Common myeloid progenitor, CD34-positive (primary cell): ENCODE measurements around the gene EPX.

Experiments used
- CTCF ChIA-PET: fragments of 350-600 bp; sonication (Branson Sonifier 250); formaldehyde crosslinking; loops from one replicate; lab custom pipeline; 2021; ENCODE audit warnings: antibody characterized with exemption; lab: Charles Lee
- POLR2A ChIA-PET: fragments of 350-600 bp; sonication (Branson Sonifier 250); formaldehyde crosslinking; loops from one replicate; lab custom pipeline; 2021; ENCODE audit warnings: antibody characterized with exemption; lab: Charles Lee
- DNase-seq, 3 donors: peaks; one replicate each; pipeline versions ENCODE4 v3.0.0 to v3.0.0-alpha.2; 2013
- H3K27ac ChIP-seq, 2 experiments: 1 replicate in 1 of 2; 2 replicates in 1 of 2; pipeline ENCODE4 v1.7.0; 2013; ENCODE audit warnings: inconsistent platforms in 2 of 2, low read length in 2 of 2, mild to moderate bottlenecking in 2 of 2, low read depth in 1 of 2, moderate library complexity in 1 of 2; ENCODE audit not compliant: severe bottlenecking in 2 of 2, insufficient read depth in 1 of 2, poor library complexity in 1 of 2
- H3K27me3 ChIP-seq, 5 experiments: replicated peaks in 2 of 5; 1 replicate in 3 of 5; 2 replicates in 2 of 5; pipeline versions ENCODE4 v1.6.1 to v1.7.0; 2013; ENCODE audit warnings: low read length in 4 of 5, mild to moderate bottlenecking in 2 of 5, moderate library complexity in 2 of 5, inconsistent platforms in 1 of 5; ENCODE audit not compliant: insufficient read depth in 5 of 5, control insufficient read depth in 4 of 5
- H3K36me3 ChIP-seq, 4 experiments: 1 replicate in 2 of 4; 2 replicates in 2 of 4; pipeline versions ENCODE4 v1.6.1 to v1.7.0; 2013; ENCODE audit warnings: low read length in 3 of 4, control low read depth in 1 of 4, mild to moderate bottlenecking in 1 of 4; ENCODE audit not compliant: control insufficient read depth in 4 of 4, insufficient read depth in 4 of 4
- H3K4me1 ChIP-seq, 4 experiments: 1 replicate in 3 of 4; 2 replicates in 1 of 4; pipeline versions ENCODE4 v1.6.1 to v1.7.1; 2013; ENCODE audit warnings: low read length in 3 of 4, mild to moderate bottlenecking in 3 of 4, control low read depth in 1 of 4, inconsistent platforms in 1 of 4, moderate library complexity in 1 of 4; ENCODE audit not compliant: control insufficient read depth in 4 of 4, insufficient read depth in 4 of 4; ENCODE audit errors: control extremely low read depth in 1 of 4
- H3K4me3 ChIP-seq, 7 experiments: 1 replicate in 4 of 7; 2 replicates in 3 of 7; pipeline versions ENCODE4 v1.5.1 to v1.7.0; 2013; ENCODE audit warnings: mild to moderate bottlenecking in 7 of 7, low read length in 6 of 7, moderate library complexity in 6 of 7, inconsistent platforms in 2 of 7, low read depth in 2 of 7, control low read depth in 1 of 7; ENCODE audit not compliant: insufficient read depth in 4 of 7, control insufficient read depth in 1 of 7; ENCODE audit errors: extremely low read depth in 1 of 7
- H3K9me3 ChIP-seq, 5 experiments: 1 replicate in 4 of 5; 2 replicates in 1 of 5; pipeline versions ENCODE4 v1.6.1 to v1.7.1; 2013; ENCODE audit warnings: low read length in 4 of 5, mild to moderate bottlenecking in 2 of 5, inconsistent platforms in 1 of 5, low read depth in 1 of 5, moderate library complexity in 1 of 5; ENCODE audit not compliant: control insufficient read depth in 4 of 5, insufficient read depth in 2 of 5; ENCODE audit errors: control extremely low read depth in 1 of 5
- WGBS: methylation state at CpG from one replicate; pipeline ENCODE4 v1.1.5; 2013; ENCODE audit not compliant: insufficient coverage; 5-methylcytosine and 5-hydroxymethylcytosine counted together

EPX gene

DNA sequence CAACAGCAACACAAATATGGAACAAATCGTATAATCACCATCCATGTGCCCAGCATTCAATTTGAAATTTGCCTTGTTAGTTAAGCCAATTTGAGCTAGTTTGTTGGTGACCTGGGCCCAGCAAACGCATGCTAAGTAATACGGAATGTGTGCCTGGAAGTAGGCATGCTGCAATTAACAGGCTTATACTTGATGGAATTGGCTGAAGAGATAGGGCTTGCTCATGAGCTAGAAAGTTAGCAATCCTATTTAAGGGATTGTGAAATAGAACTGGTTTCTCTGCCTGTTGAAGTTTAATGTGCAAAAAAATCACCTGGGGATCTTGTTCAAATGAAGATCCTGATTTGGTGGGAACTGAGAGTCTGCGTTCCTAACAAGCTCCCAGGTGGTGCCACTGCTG is 37.4 kb downstream of the EPX start:
- Histone ChIP-seq H3K9me3 (no peaks in the 10 kb centered on the region), H3K27me3 (peaks cover 0 to 13% (median 7%) of the 10 kb centered on the region in 5 experiments), H3K36me3 (no peaks in the 10 kb centered on the region), H3K4me1 (peaks cover 0 to 18% (median 0%) of the 10 kb centered on the region in 4 experiments), H3K4me3 (no peak overlapping the region), H3K27ac (no peak overlapping the region)
- CTCF ChIA-PET: interaction anchor here (1.2 to 2.4 kb wide), 2 partner anchors 30 to 51 kb away, joined by 4 to 7 read pairs; partner anchors contain the start of gene MPO
- DNase-seq: no peak
- POLR2A ChIA-PET: no interaction called here
- 96% methylated on average over 4 of the region's 4 CpGs for WGBS

DNA sequence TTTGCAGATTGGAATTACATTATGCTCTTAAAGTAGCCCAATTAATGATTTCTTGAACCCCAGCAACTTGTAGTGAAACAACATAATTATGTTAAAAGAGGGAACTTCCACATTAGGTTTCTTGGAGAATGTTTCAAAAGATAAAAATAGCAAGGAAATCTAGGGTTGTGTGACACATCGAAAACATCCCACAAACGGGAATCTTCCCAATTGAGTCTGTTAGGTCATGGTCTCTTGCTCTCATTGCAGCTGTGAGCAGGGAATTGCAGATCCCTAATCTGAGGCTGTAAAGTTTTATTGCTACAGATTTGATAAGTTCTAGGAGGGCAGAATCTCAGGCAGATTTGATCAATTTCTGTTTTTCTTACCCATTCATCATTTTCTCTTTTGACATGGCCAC is 39.1 kb downstream of the EPX start:
- Histone ChIP-seq H3K9me3 (no peaks in the 10 kb centered on the region), H3K36me3 (no peaks in the 10 kb centered on the region), H3K4me1 (peaks cover 0 to 18% (median 0%) of the 10 kb centered on the region in 4 experiments), H3K4me3 (no peak overlapping the region), H3K27me3 (peaks cover 0 to 27% (median 12%) of the 10 kb centered on the region in 5 experiments), H3K27ac (no peak overlapping the region)
- WGBS: no CpG with 5 or more reads among the region's 2 CpGs
- ChIA-PET POLR2A (no interaction called here), CTCF (interaction anchor here (1.2 to 2.7 kb wide), 3 partner anchors 12 to 18 kb away, joined by 3 to 9 read pairs (median 8); partner anchors contain the start of gene MKS1)
- no peak for DNase-seq

DNA sequence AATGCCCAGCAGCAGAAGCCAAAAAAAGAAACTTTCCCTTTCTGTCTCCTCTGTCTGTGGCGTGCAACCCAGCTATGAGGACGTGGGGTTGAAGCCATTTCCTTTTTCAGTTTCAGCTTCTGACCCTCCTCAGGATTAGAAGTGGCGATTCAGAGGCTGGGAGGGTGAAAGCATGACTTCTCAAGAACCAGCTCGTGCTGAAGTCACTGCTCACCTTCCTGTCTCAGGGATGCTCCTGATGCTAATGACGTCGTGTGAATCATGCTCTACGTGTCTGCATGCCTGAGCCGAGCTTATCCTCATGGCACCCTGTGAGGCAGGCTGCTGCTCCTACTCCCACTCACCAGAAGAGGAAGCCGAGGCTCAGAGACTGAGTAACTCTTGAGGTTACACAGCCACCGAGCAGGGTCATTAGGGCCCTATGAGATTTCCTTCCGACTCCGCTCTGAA is 40.2 kb downstream of the EPX start:
- DNase-seq: no peak
- CTCF ChIA-PET: interaction anchor here (1.6 to 2.7 kb wide), 2 partner anchors 14 to 17 kb away, joined by 8 to 9 read pairs; partner anchors contain the start of gene MKS1
- Histone ChIP-seq H3K4me1 (peaks cover 0 to 18% (median 0%) of the 10 kb centered on the region in 4 experiments), H3K36me3 (no peaks in the 10 kb centered on the region), H3K27ac (no peak overlapping the region), H3K4me3 (no peak overlapping the region), H3K27me3 (peaks cover 0 to 27% (median 12%) of the 10 kb centered on the region in 5 experiments), H3K9me3 (no peaks in the 10 kb centered on the region)
- WGBS: 76% methylated on average over 8 of the region's 12 CpGs
- POLR2A ChIA-PET: no interaction called here

DNA sequence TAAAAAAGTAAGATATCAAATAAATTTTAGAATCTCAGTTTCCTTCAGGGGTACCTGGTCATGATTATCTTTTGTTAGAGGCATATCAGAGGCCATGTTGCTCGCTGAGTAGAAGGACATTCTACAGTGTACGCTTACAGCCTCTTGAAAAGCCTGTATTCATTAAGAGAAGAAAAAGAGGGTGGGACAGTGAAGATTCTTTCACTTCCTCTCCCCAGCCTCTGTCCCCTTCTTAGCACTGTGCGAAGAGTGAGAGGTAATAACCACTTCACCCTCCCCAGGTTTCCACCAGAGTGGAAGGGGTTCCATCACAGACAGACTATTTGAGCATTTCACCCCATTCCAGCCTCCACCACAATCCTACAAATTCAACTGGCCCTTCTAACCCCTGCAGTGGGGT is 41.0 kb downstream of the EPX start:
- POLR2A ChIA-PET: no interaction called here
- Histone ChIP-seq H3K27ac (no peak overlapping the region), H3K4me3 (no peak overlapping the region), H3K36me3 (no peaks in the 10 kb centered on the region), H3K9me3 (no peaks in the 10 kb centered on the region), H3K27me3 (peaks cover 0 to 28% (median 15%) of the 10 kb centered on the region in 5 experiments), H3K4me1 (peaks cover 0 to 18% (median 0%) of the 10 kb centered on the region in 4 experiments)
- DNase-seq: no peak
- WGBS: 100% methylated on average over 2 of the region's 3 CpGs
- CTCF ChIA-PET: no interaction called here

DNA sequence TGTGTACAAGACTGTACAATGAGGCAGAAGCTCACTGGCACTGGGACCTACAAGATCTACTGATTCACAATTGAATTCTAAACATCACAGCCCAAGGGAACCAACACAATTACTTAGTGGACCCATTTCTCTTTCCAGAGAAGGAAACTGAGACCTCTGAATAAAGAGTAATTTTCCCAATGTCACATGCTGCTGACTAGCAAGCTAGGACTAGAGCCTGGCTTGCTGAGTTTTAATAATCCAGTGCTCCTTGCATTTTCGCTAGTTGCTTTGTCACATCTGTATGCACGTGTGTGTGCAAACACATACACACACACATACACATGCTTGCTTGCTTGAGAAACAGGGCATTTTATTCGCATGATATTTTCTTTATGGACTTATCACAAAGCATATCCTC is 42.0 kb downstream of the EPX start:
- H3K36me3 ChIP-seq: no peaks in the 10 kb centered on the region
- no peaks in the 10 kb centered on the region for H3K9me3 ChIP-seq
- DNase-seq: no peak
- H3K4me3 ChIP-seq: no peak overlapping the region
- WGBS: 100% methylated on average over 1 of the region's 3 CpGs
- no peak overlapping the region for H3K27ac ChIP-seq
- H3K27me3 ChIP-seq: peaks cover 0 to 30% (median 18%) of the 10 kb centered on the region in 5 experiments
- ChIA-PET CTCF (no interaction called here), POLR2A (no interaction called here)
- H3K4me1 ChIP-seq: peaks cover 0 to 18% (median 0%) of the 10 kb centered on the region in 4 experiments

DNA sequence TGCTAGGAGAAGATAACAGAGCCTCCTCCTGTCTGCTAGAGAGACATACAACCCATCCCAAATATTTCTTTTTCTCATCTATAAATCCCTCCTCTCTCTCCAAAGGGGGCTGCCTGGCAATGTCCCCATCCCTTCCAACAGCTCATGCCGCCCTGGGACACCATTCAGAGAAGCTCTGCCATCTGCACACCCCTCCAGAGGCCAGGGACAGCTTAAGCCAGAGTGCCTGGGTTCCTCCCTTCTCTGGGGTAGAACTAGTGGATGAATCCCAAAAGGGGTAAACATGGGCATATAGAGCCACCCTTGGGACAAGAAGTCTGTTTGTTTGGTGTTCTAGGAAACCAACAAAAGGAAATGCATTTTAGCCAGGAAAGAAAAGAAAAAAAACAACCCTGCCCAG is 43.3 kb downstream of the EPX start:
- Histone ChIP-seq H3K4me1 (peaks cover 0 to 18% (median 0%) of the 10 kb centered on the region in 4 experiments), H3K4me3 (no peak overlapping the region), H3K27me3 (peaks cover 0 to 41% (median 18%) of the 10 kb centered on the region in 5 experiments), H3K9me3 (no peaks in the 10 kb centered on the region), H3K27ac (no peak overlapping the region), H3K36me3 (no peaks in the 10 kb centered on the region)
- POLR2A ChIA-PET: no interaction called here
- DNase-seq: no peak
- WGBS: 100% methylated on average over 1 of the region's 1 CpG
- CTCF ChIA-PET: interaction anchor here (1.1 to 1.6 kb wide), 3 partner anchors 8 to 12 kb away, joined by 3 to 7 read pairs (median 4); no protein-coding TSS in a partner anchor

DNA sequence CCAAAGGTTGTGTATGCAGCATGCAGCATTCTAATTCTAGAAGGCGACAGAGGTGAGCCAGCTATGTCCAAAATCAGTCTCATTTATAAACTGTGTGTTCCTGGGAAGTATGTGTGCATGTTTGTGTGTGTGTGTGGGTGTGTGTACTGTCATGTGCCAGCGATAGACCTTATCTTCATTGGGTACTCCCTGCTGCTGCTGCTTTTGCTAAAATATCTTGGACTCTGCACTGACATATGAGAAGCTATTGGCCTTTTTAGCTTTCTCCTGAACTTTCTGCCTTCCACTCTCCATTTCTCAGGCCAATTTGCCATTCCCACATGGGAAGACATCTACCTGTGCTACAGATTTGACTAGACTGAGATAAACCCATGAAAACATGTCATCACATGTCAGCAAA is 43.9 kb downstream of the EPX start:
- POLR2A ChIA-PET: interaction anchor here (1.1 kb wide), 1 partner anchor 79 kb away, joined by 3 read pairs; no protein-coding TSS in a partner anchor
- CTCF ChIA-PET: interaction anchor here (0.7 to 1.6 kb wide), 6 partner anchors 8 to 37 kb away, joined by 3 to 7 read pairs (median 3); no protein-coding TSS in a partner anchor
- peaks cover 0 to 45% (median 18%) of the 10 kb centered on the region in 5 experiments for H3K27me3 ChIP-seq

More for the DNA sequence above, 43.9 kb downstream of the EPX start:
- H3K4me1 ChIP-seq: peaks cover 0 to 18% (median 0%) of the 10 kb centered on the region in 4 experiments
- DNase-seq: no peak
- 100% methylated on average over 1 of the region's 2 CpGs for WGBS
- H3K9me3 ChIP-seq: no peaks in the 10 kb centered on the region
- H3K36me3 ChIP-seq: no peaks in the 10 kb centered on the region
- H3K27ac ChIP-seq: no peak overlapping the region
- H3K4me3 ChIP-seq: no peak overlapping the region
